ENCODE measurements around the gene DUSP3. TPM values are rescaled to one million over a fixed set of nuclear protein-coding genes. Genes with fewer than 3 reads are reported as not detected.

DUSP3 gene
- total and polyA plus RNA-seq, 2 of the 13 experiments (the other 11 are each of a cell fraction or from before 2014, with no cell fraction given): 60.0 to 71.5 TPM

- TF ChIP-seq ZNF260 (CRISPR knock-in tag; IDR thresholded peaks at IDR 0.05; ENCODE audit: borderline replicate concordance, low read depth) (no peak), KLF12 (CRISPR knock-in tag; IDR thresholded peaks at IDR 0.05; ENCODE audit: borderline replicate concordance) (no peak), NFAT5 (CRISPR knock-in tag; IDR thresholded peaks at IDR 0.05) (no peak), PTBP1 (IDR thresholded peaks at IDR 0.05; ENCODE audit: low read depth, low read length, poor library complexity, severe bottlenecking) (no peak), ZBTB38 (CRISPR knock-in tag; IDR thresholded peaks at IDR 0.05) (no peak), SOX5 (CRISPR knock-in tag; IDR thresholded peaks at IDR 0.05; ENCODE audit: borderline replicate concordance) (no peak), DZIP1 (CRISPR knock-in tag; IDR thresholded peaks at IDR 0.05) (no peak), MBD4 (IDR thresholded peaks at IDR 0.05; ENCODE audit: borderline replicate concordance, low read length) (no peak), ZNF432 (CRISPR knock-in tag; IDR thresholded peaks at IDR 0.05; ENCODE audit: borderline replicate concordance) (no peak), HHEX (CRISPR knock-in tag; IDR thresholded peaks at IDR 0.05) (no peak), ZZZ3 (CRISPR knock-in tag; IDR thresholded peaks at IDR 0.05; ENCODE audit: borderline replicate concordance) (0 out of 2 replicates have a peak, but pooled peaks have one; percentile 29), ZMYM2 (CRISPR knock-in tag; IDR thresholded peaks at IDR 0.05) (no peak), ZNF674 (CRISPR knock-in tag; IDR thresholded peaks at IDR 0.05; ENCODE audit: low read depth) (no peak), ZNF543 (CRISPR knock-in tag; IDR thresholded peaks at IDR 0.05) (peak; percentile 45; the same call in 1 of the 2 replicates), JDP2 (CRISPR knock-in tag; IDR thresholded peaks at IDR 0.05; ENCODE audit: borderline replicate concordance) (no peak), NFKBIZ (CRISPR knock-in tag; IDR thresholded peaks at IDR 0.05) (no peak), TSC22D2 (CRISPR knock-in tag; IDR thresholded peaks at IDR 0.05; ENCODE audit: borderline replicate concordance) (no peak), RARA (CRISPR knock-in tag; IDR thresholded peaks at IDR 0.05) (0 out of 2 replicates have a peak, but pooled peaks have one; percentile 15), ARNT2 (CRISPR knock-in tag; IDR thresholded peaks at IDR 0.05; ENCODE audit: low read depth) (no peak), TRIM24 (CRISPR knock-in tag; IDR thresholded peaks at IDR 0.05) (no peak), TAF1 (CRISPR knock-in tag; IDR thresholded peaks at IDR 0.05) (no peak), RBFOX2 (IDR thresholded peaks at IDR 0.05; ENCODE audit: low read depth, low read length) (no peak), TGIF2 (CRISPR knock-in tag; IDR thresholded peaks at IDR 0.05) (no peak), ZNF10 (CRISPR knock-in tag; IDR thresholded peaks at IDR 0.05; ENCODE audit: borderline replicate concordance, low read depth) (no peak)
Measured at GRCh38 chr17:43772877-43773648, 5.7 kb downstream of the DUSP3 start (continued).
